Karpas-422 (cell line): Measurements from ENCODE around the gene LPP. TPM values are rescaled to one million over a fixed set of nuclear protein-coding genes. Genes with fewer than 3 reads are reported as not detected.
A peak's percentile ranks its signal among the peaks of the same experiment; 100 is the strongest.

ENCODE experiments used
- DNase-seq: peaks from one replicate; pipeline ENCODE4 v3.0.0-alpha.2; 2015
- H2AFZ ChIP-seq: fragments of 200-600 bp; sonication (generic); 2 replicates; pipeline ENCODE4 v1.6.1; 2014; ENCODE audit warnings: antibody characterized with exemption, low read length, mixed read lengths
- H3K27ac ChIP-seq: fragments of 200-600 bp; sonication (generic); 2 replicates; pipeline ENCODE4 v1.5.1; 2014; ENCODE audit warnings: mild to moderate bottlenecking, low read length, moderate library complexity
- H3K27me3 ChIP-seq: fragments of 200-600 bp; sonication (generic); 2 replicates; pipeline ENCODE4 v1.6.1; 2014; ENCODE audit warnings: low read length, mixed read lengths
- H3K36me3 ChIP-seq: fragments of 200-600 bp; sonication (generic); 2 replicates; pipeline ENCODE4 v1.6.1; 2014; ENCODE audit warnings: low read length, mixed read lengths; ENCODE audit not compliant: insufficient read depth
- H3K4me1 ChIP-seq: fragments of 200-600 bp; sonication (generic); 2 replicates; pipeline ENCODE4 v1.6.1; 2014; ENCODE audit warnings: mild to moderate bottlenecking, low read length, mixed read lengths
- H3K4me2 ChIP-seq: fragments of 200-600 bp; sonication (generic); 2 replicates; pipeline ENCODE4 v1.6.1; 2014; ENCODE audit warnings: low read length, low read depth, mild to moderate bottlenecking; ENCODE audit not compliant: poor library complexity, severe bottlenecking
- H3K4me3 ChIP-seq: fragments of 200-600 bp; sonication (generic); 2 replicates; pipeline ENCODE4 v1.5.1; 2014; ENCODE audit warnings: mild to moderate bottlenecking, antibody characterized with exemption, low read length, mixed read lengths
- H3K79me2 ChIP-seq: fragments of 200-600 bp; sonication (generic); 2 replicates; pipeline ENCODE4 v1.6.1; 2014; ENCODE audit warnings: mild to moderate bottlenecking, low read length, mixed read lengths
- H3K9ac ChIP-seq: fragments of 200-600 bp; sonication (generic); 2 replicates; pipeline ENCODE4 v1.6.0; 2014; ENCODE audit warnings: low read length
- H3K9me2 ChIP-seq: fragments of 200-600 bp; sonication (generic), shearing (Covaris generic); replicated peaks from 2 replicates; pipeline ENCODE4 v1.6.0; 2014; ENCODE audit warnings: mild to moderate bottlenecking, low read length, moderate library complexity; ENCODE audit not compliant: insufficient read depth
- H3K9me3 ChIP-seq: fragments of 300-700, 200-600 bp; sonication (generic); 2 replicates; pipeline ENCODE4 v1.6.1; 2014; ENCODE audit warnings: low read length, mixed read lengths
- H4K20me1 ChIP-seq: fragments of 200-600 bp; sonication (generic); 2 replicates; pipeline ENCODE4 v1.6.1; 2014; ENCODE audit warnings: mild to moderate bottlenecking, antibody characterized with exemption, low read length, low read depth; ENCODE audit not compliant: insufficient read depth
- total RNA-seq: library from RNA; depleted of rRNA; stranded (reverse); fragments of >200 nt; shearing (Covaris generic); gene quantifications from 2 replicates; pipeline ENCODE4 v1.2.3, GENCODE V29; 2014; ENCODE audit warnings: low replicate concordance

LPP gene
- total RNA-seq, 1 experiment from 2014 or later = 88.5 TPM

- Histone ChIP-seq H3K4me3 (no peak overlapping the region), H3K4me2 (no peak overlapping the region), H3K27me3 (no peaks in the 10 kb centered on the region), H3K79me2 (no peaks in the 10 kb centered on the region), H3K36me3 (no peaks in the 10 kb centered on the region), H2AFZ (no peak overlapping the region), H4K20me1 (no peaks in the 10 kb centered on the region), H3K27ac (no peak overlapping the region), H3K9ac (no peak overlapping the region), H3K9me3 (no peaks in the 10 kb centered on the region), H3K9me2 (no peaks in the 10 kb centered on the region), H3K4me1 (no peaks in the 10 kb centered on the region)
- no peak for DNase-seq
These were observed 44.0 kb downstream of the LPP start for GRCh38 chr3:188198001-188198400.

DNA sequence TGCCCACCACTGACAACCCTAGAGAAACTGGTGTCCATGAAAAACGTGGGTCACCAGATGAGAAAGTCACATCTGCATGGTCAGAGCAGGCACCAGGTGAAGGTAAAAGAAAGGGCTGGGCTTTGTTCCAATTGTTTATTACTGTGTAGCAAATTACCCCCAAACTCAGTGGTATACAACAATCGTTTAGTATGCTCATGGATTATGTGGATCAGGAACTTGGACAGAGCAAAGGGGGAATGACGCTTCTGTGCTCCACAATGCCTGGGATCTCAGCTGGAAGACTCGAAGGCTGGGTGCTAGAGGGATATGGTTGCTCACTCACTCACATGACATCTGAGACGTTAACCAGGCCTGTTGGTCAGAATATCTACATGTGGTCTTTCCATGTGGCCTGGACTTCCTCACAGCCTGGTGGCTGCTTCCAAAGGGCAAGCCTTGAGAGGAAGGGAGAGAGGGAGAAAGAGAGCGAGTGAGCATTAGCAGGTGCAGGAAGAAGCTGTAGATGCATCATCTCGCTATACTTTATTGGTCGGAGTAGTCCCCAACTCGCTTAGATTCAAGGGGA lies 44.9 kb downstream of the LPP start:
- H3K27ac ChIP-seq = no peak overlapping the region
- no peak overlapping the region for H3K4me3 ChIP-seq
- no peak overlapping the region for H3K4me2 ChIP-seq
- no peaks in the 10 kb centered on the region for H4K20me1 ChIP-seq
- no peak overlapping the region for H2AFZ ChIP-seq
- H3K9me3 ChIP-seq = no peaks in the 10 kb centered on the region
- no peaks in the 10 kb centered on the region for H3K4me1 ChIP-seq
- no peak for DNase-seq
- no peaks in the 10 kb centered on the region for H3K9me2 ChIP-seq
- H3K36me3 ChIP-seq = no peaks in the 10 kb centered on the region
- H3K79me2 ChIP-seq = no peaks in the 10 kb centered on the region
- H3K9ac ChIP-seq = no peak overlapping the region
- no peaks in the 10 kb centered on the region for H3K27me3 ChIP-seq

- Histone ChIP-seq H3K9me2 (no peaks in the 10 kb centered on the region), H3K9ac (no peak overlapping the region), H3K4me1 (no peaks in the 10 kb centered on the region), H3K4me2 (no peak overlapping the region), H3K36me3 (no peaks in the 10 kb centered on the region), H3K79me2 (no peaks in the 10 kb centered on the region), H3K27me3 (no peaks in the 10 kb centered on the region), H3K27ac (no peak overlapping the region), H3K4me3 (no peak overlapping the region), H2AFZ (no peak overlapping the region), H3K9me3 (no peaks in the 10 kb centered on the region), H4K20me1 (no peaks in the 10 kb centered on the region)
- DNase-seq = no peak
These were observed 45.4 kb downstream of the LPP start for GRCh38 chr3:188199386-188199785.

- Histone ChIP-seq H3K4me1 (peaks cover under 1% of the 10 kb centered on the region), H3K9ac (no peak overlapping the region), H3K4me3 (no peak overlapping the region), H3K36me3 (no peaks in the 10 kb centered on the region), H4K20me1 (no peaks in the 10 kb centered on the region), H3K4me2 (no peak overlapping the region), H3K27ac (no peak overlapping the region), H3K27me3 (no peaks in the 10 kb centered on the region), H3K9me2 (no peaks in the 10 kb centered on the region), H3K9me3 (no peaks in the 10 kb centered on the region), H3K79me2 (no peaks in the 10 kb centered on the region), H2AFZ (no peak overlapping the region)
- DNase-seq = no peak
These were observed 46.5 kb downstream of the LPP start for GRCh38 chr3:188200481-188200880.

DNA sequence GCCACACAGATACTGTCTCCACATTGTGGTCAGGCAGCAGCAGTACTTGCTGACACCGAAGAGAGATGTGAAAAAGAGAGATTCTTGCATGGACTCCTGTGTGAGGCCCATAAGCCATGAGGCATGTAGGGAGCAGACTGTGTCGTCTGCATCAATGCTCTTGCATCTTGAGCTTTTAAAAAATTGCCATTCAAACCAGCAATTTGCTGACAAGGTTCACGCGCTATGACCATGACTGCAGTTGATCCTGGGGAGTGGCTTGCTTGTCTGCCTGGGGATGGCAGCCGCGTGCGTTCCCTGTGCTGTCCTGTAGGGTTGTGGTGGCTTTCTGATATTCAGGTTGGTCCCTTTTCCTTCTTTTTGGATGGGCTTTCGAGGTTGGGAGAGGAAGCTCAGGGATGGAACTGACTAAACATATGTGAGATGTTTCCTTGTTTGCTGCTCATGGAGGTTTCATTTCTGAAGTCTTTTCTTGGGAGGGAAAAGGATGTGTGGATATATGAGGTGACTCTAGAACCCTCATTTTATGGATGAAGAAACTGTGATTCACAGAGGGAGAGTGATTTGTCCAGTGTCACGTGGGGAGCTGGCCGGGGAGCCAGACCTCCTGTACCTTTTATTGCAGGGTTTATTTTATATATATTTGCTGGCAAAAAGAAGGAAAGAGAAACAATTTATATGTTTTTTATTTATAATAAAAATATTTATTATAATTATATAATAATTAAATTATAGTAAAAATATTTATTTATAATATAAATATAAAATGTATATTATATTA lies 48.6 kb downstream of the LPP start:
- H3K36me3 ChIP-seq = no peaks in the 10 kb centered on the region
- peak; percentile 48 for DNase-seq
- H3K9me3 ChIP-seq = no peaks in the 10 kb centered on the region
- H4K20me1 ChIP-seq = no peaks in the 10 kb centered on the region
- H3K9me2 ChIP-seq = no peaks in the 10 kb centered on the region
- H3K4me1 ChIP-seq = peaks cover 17% of the 10 kb centered on the region
- H3K4me3 ChIP-seq = no peak overlapping the region
- H3K27me3 ChIP-seq = no peaks in the 10 kb centered on the region
- H3K27ac ChIP-seq = no peak overlapping the region
- no peak overlapping the region for H3K4me2 ChIP-seq
- no peak overlapping the region for H2AFZ ChIP-seq
- H3K79me2 ChIP-seq = no peaks in the 10 kb centered on the region
- no peak overlapping the region for H3K9ac ChIP-seq

DNA sequence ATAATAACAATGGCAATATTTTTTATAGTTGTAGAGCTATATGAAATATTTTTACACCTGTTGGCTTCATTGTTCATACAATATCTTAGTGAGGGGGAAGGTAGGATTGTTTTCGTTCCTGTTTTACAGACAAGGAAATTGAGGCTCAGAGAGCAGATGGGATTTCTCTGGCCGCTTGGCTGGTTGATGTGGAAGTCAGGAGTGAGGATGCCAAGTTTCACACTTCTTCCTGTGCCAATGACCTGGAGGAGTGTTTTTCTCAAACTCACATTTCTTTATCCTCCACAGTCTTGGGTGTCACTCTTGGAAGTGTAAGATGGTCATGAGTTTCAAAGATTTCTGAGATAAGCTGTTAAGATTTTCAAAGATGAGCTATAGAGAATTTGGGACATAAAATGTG lies 50.6 kb downstream of the LPP start:
- H3K27ac ChIP-seq = no peak overlapping the region
- no peaks in the 10 kb centered on the region for H3K9me2 ChIP-seq
- no peak overlapping the region for H2AFZ ChIP-seq
- no peak overlapping the region for H3K4me2 ChIP-seq
- no peaks in the 10 kb centered on the region for H3K36me3 ChIP-seq
- H3K9ac ChIP-seq = no peak overlapping the region
- no peak overlapping the region for H3K4me3 ChIP-seq
- no peaks in the 10 kb centered on the region for H4K20me1 ChIP-seq
- H3K9me3 ChIP-seq = no peaks in the 10 kb centered on the region
- H3K4me1 ChIP-seq = peaks cover 31% of the 10 kb centered on the region
- H3K79me2 ChIP-seq = no peaks in the 10 kb centered on the region
- H3K27me3 ChIP-seq = no peaks in the 10 kb centered on the region
- DNase-seq = no peak

- Histone ChIP-seq H2AFZ (no peak overlapping the region), H3K4me2 (no peak overlapping the region), H3K27ac (peak overlapping the region; percentile 10; the same call in 1 of the 2 replicates), H3K9me3 (no peaks in the 10 kb centered on the region), H3K4me3 (no peak overlapping the region), H3K9me2 (no peaks in the 10 kb centered on the region), H3K4me1 (peaks cover 31% of the 10 kb centered on the region), H3K9ac (no peak overlapping the region), H3K27me3 (no peaks in the 10 kb centered on the region), H4K20me1 (no peaks in the 10 kb centered on the region), H3K79me2 (no peaks in the 10 kb centered on the region), H3K36me3 (no peaks in the 10 kb centered on the region)
- DNase-seq = peak; percentile 76
These were observed 52.0 kb downstream of the LPP start for GRCh38 chr3:188205992-188206416.

DNA sequence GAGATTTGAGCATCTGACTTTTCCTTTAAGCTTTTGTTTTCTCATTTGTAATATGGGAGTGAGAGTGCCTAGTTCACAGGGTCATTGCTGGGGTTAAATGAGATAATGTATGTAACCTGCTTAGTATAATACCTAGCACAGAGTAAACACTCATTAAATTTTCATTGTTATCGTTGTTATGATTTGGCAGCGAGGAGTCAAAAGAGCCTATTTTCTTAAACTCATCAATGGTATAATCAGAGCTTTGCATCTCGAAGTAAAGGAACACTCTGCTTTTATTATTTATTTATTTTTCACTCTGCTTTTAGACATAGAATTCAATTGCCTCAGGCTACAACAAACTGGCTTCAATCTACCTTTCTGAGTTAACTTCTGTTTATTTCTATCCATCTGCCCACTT lies 52.8 kb downstream of the LPP start:
- H3K9ac ChIP-seq = no peak overlapping the region
- H3K27ac ChIP-seq = peak overlapping the region; percentile 10; the same call in 1 of the 2 replicates
- H2AFZ ChIP-seq = no peak overlapping the region
- H3K27me3 ChIP-seq = no peaks in the 10 kb centered on the region
- H3K4me3 ChIP-seq = no peak overlapping the region
- H3K9me2 ChIP-seq = no peaks in the 10 kb centered on the region
- no peaks in the 10 kb centered on the region for H3K36me3 ChIP-seq
- no peak for DNase-seq
- H3K9me3 ChIP-seq = no peaks in the 10 kb centered on the region
- H3K79me2 ChIP-seq = no peaks in the 10 kb centered on the region
- no peaks in the 10 kb centered on the region for H4K20me1 ChIP-seq
- peaks cover 31% of the 10 kb centered on the region for H3K4me1 ChIP-seq
- H3K4me2 ChIP-seq = no peak overlapping the region
